ENCODE data around the gene ACTN3.

DNA sequence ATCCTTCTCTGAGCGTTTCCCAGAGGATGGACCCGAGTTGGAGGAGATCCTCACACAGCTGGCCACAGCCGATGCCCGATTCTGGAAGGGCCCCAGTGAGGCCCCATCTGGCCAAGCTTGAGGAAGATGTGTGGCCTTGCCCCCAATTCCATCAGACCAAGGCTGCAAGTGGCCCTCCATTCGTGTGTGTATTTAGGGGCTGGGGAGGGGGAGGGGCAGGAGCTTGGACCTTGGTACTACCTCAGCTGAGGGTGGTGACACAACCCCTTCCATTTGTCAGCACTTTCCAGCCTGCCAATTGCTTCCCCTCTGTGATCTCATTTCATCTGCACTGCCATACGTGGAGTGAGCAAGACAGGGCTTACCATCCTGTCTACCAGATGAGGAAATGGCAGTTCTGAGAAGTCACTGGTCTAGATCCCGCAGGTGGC, 37.6 kb upstream of the ACTN3 start:
- TF ChIP-seq, protein P1, sequence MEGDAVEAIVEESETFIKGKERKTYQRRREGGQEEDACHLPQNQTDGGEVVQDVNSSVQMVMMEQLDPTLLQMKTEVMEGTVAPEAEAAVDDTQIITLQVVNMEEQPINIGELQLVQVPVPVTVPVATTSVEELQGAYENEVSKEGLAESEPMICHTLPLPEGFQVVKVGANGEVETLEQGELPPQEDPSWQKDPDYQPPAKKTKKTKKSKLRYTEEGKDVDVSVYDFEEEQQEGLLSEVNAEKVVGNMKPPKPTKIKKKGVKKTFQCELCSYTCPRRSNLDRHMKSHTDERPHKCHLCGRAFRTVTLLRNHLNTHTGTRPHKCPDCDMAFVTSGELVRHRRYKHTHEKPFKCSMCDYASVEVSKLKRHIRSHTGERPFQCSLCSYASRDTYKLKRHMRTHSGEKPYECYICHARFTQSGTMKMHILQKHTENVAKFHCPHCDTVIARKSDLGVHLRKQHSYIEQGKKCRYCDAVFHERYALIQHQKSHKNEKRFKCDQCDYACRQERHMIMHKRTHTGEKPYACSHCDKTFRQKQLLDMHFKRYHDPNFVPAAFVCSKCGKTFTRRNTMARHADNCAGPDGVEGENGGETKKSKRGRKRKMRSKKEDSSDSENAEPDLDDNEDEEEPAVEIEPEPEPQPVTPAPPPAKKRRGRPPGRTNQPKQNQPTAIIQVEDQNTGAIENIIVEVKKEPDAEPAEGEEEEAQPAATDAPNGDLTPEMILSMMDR (conservative IDR thresholded peaks at IDR 0.05; ENCODE audit: low read length) = no peak
- TF ChIP-seq EZH2phosphoT487 (IDR thresholded peaks at IDR 0.05; ENCODE audit: borderline replicate concordance, low read depth, low read length) = no peak
